Keratinocyte (primary cell): ENCODE measurements around the gene PRKAG2.

Experiments
- CTCF ChIP-seq, 3 experiments: IDR thresholded peaks in 1 of 3; conservative IDR thresholded peaks in 1 of 3; optimal IDR thresholded peaks in 1 of 3; 2 replicates in 2 of 3; 3 replicates in 1 of 3; pipeline versions ENCODE3 to v1.5.1; 2011; ENCODE audit warnings: low read length in 3 of 3, mild to moderate bottlenecking in 3 of 3, moderate library complexity in 2 of 3, control low read depth in 1 of 3, inconsistent platforms in 1 of 3; ENCODE audit not compliant: insufficient read depth in 2 of 3; ENCODE audit errors: extremely low read depth in 1 of 3
- EZH2 ChIP-seq: IDR thresholded peaks from one replicate; pipeline ENCODE4 v1.6.1; 2012; ENCODE audit warnings: inconsistent platforms, mild to moderate bottlenecking, low read length, moderate library complexity

- TF ChIP-seq CTCF (optimal IDR thresholded peaks at IDR 0.05 in 1 of 3, IDR thresholded peaks at IDR 0.05 in 1 of 3, conservative IDR thresholded peaks at IDR 0.05 in 1 of 3; ENCODE audit: extremely low read depth in 1 of 3, insufficient read depth in 2 of 3, low read length in 3 of 3) (peak in 1 of 3 experiments; percentile 4), EZH2 (no peak)
Measured at GRCh38 chr7:151725844-151726651, 150.9 kb downstream of the PRKAG2 start.
